GM04504 (cell line): Measurements from ENCODE around the gene SNAP29.
A peak's percentile ranks its signal among the peaks of the same experiment; 100 is the strongest.
"Not testable (repeated sequence)": the region's sequence is repeated elsewhere in the genome, so short reads cannot be mapped to it uniquely, and the experiment has no call there.

ENCODE experiments used
- DNase-seq: peaks from one replicate; pipeline ENCODE4 v3.0.0-alpha.2; 2012; ENCODE audit warnings: low read depth

Gene SNAP29

GRCh38 chr22:20834725-20835124 lies 24.1 kb upstream of the SNAP29 start:
- no peak for DNase-seq

- no peak for DNase-seq
These were observed 21.6 kb upstream of the SNAP29 start for GRCh38 chr22:20836987-20837823.

GRCh38 chr22:20839354-20839753 lies 19.5 kb upstream of the SNAP29 start:
- DNase-seq, result not testable (repeated sequence)

- no peak for DNase-seq
These were observed 18.8 kb upstream of the SNAP29 start for GRCh38 chr22:20839837-20840645.

- DNase-seq, result no peak
These were observed 18.0 kb upstream of the SNAP29 start for GRCh38 chr22:20840646-20841371.

GRCh38 chr22:20843501-20843900 lies 15.3 kb upstream of the SNAP29 start:
- DNase-seq, result no peak

- DNase-seq, result no peak
These were observed 14.5 kb upstream of the SNAP29 start for GRCh38 chr22:20844055-20845037.

- no peak for DNase-seq
These were observed 11.4 kb upstream of the SNAP29 start for GRCh38 chr22:20847318-20847822.

GRCh38 chr22:20852076-20852475 lies 6.7 kb upstream of the SNAP29 start:
- no peak for DNase-seq

GRCh38 chr22:20852503-20852902 lies 6.3 kb upstream of the SNAP29 start:
- no peak for DNase-seq

- DNase-seq, result no peak
These were observed 5.6 kb upstream of the SNAP29 start for GRCh38 chr22:20853236-20853660.

- no peak for DNase-seq
These were observed 1.6 kb upstream of the SNAP29 start for GRCh38 chr22:20857247-20857643.

GRCh38 chr22:20857838-20858614 lies 781 bp upstream of the SNAP29 start:
- peak; percentile 50 for DNase-seq

- no peak for DNase-seq
These were observed 808 bp downstream of the SNAP29 start for GRCh38 chr22:20859615-20860014.

- no peak for DNase-seq
These were observed 3.7 kb downstream of the SNAP29 start for GRCh38 chr22:20862540-20862939.

- DNase-seq, result no peak
These were observed 4.6 kb downstream of the SNAP29 start for GRCh38 chr22:20863366-20863765.

- no peak for DNase-seq
These were observed 5.5 kb downstream of the SNAP29 start for GRCh38 chr22:20864186-20864908.

GRCh38 chr22:20865331-20865730 lies 6.5 kb downstream of the SNAP29 start:
- DNase-seq, result no peak

GRCh38 chr22:20865875-20866445 lies 7.2 kb downstream of the SNAP29 start:
- no peak for DNase-seq
